Parietal lobe (tissue), 1 donor: ENCODE results near the gene MOB3C. TPM values are rescaled to one million over a fixed set of nuclear protein-coding genes. Genes with fewer than 3 reads are reported as not detected.

Experiments
- total RNA-seq: library from RNA; depleted of rRNA; stranded (reverse); fragments of >200 nt; gene quantifications from one replicate; pipeline ENCODE4 v1.2.3, GENCODE V29; 2014

Gene MOB3C
- total RNA-seq, result 2.8 TPM

GRCh38 chr1:46616277-46617107 lies at the start of gene MOB3C:
MOB3C (minus strand) TSS chr1:46616811; CDS start chr1:46613321, 3,490 bp downstream.

GRCh38 chr1:46603858-46604549 lies 12.6 kb downstream of the MOB3C start, which contains the start of gene MKNK1:
MKNK1 (minus strand) TSS chr1:46604268; CDS start chr1:46583327, 20,941 bp downstream.

Other genes with a start within 250 kb of the MOB3C start
- gene FAAH, start 222.5 kb downstream of the MOB3C start, total RNA-seq, result 36.0 TPM
- not detected for gene DMBX1, start 127.0 kb downstream of the MOB3C start, total RNA-seq
- not detected for gene KNCN, start 65.2 kb downstream of the MOB3C start, total RNA-seq
- 21.9 TPM for gene MKNK1, start 12.5 kb downstream of the MOB3C start, total RNA-seq
- gene ATPAF1, start 51.6 kb upstream of the MOB3C start, total RNA-seq, result 42.6 TPM
- not detected for gene TEX38, start 55.0 kb upstream of the MOB3C start, total RNA-seq
- gene EFCAB14, start 102.3 kb upstream of the MOB3C start, total RNA-seq, result 24.1 TPM
- not detected for gene CYP4B1, start 182.2 kb upstream of the MOB3C start, total RNA-seq